ENCODE data around the gene OR7D2.
A peak's percentile ranks its signal among the peaks of the same experiment; 100 is the strongest.

The OR7D2 gene

GRCh38 chr19:9178901-9179300 is at the start of gene OR7D2:
OR7D2 (plus strand) TSS chr19:9178979; CDS start chr19:9185782, 6,803 bp downstream.
- no peak for TF ChIP-seq CTCF (conservative IDR thresholded peaks at IDR 0.05; ENCODE audit: low read length)
- no peak within 1 kb of the TSS for H3K4me3 ChIP-seq (ENCODE audit: low read length)
- no peak for DNase-seq (ENCODE audit: low read depth)

GRCh38 chr19:9130965-9131364 is 47.8 kb upstream of the OR7D2 start:
- DNase-seq (ENCODE audit: low read depth), result no peak
- H3K4me3 ChIP-seq (ENCODE audit: low read length), result no peak overlapping the region

GRCh38 chr19:9132422-9132821 is 46.4 kb upstream of the OR7D2 start:
- DNase-seq (ENCODE audit: low read depth), result no peak
- TF ChIP-seq CTCF (conservative IDR thresholded peaks at IDR 0.05; ENCODE audit: low read length), result no peak
- H3K4me3 ChIP-seq (ENCODE audit: low read length), result no peak overlapping the region

More at GRCh38 chr19:9130965-9131364, 47.8 kb upstream of the OR7D2 start:
- TF ChIP-seq CTCF (conservative IDR thresholded peaks at IDR 0.05; ENCODE audit: low read length), result no peak

GRCh38 chr19:9139609-9140158 is 39.1 kb upstream of the OR7D2 start:
- DNase-seq (ENCODE audit: low read depth), result no peak
- TF ChIP-seq CTCF (conservative IDR thresholded peaks at IDR 0.05; ENCODE audit: low read length), result no peak
- peak overlapping the region; percentile 94 for H3K4me3 ChIP-seq (ENCODE audit: low read length)

GRCh38 chr19:9140159-9140874 is 38.5 kb upstream of the OR7D2 start, which contains the start of gene ZNF317:
ZNF317 (plus strand) TSS chr19:9140397; CDS start chr19:9156017, 15,620 bp downstream.
- peak; percentile 91 for DNase-seq (ENCODE audit: low read depth)
- TF ChIP-seq CTCF (conservative IDR thresholded peaks at IDR 0.05; ENCODE audit: low read length), result no peak
- peak within 1 kb of the TSS; percentile 94 for H3K4me3 ChIP-seq (ENCODE audit: low read length)

GRCh38 chr19:9144920-9145319 is 33.9 kb upstream of the OR7D2 start:
- DNase-seq (ENCODE audit: low read depth), result peak; percentile 1

More at GRCh38 chr19:9144920-9145319, 33.9 kb upstream of the OR7D2 start:
- no peak for TF ChIP-seq CTCF (conservative IDR thresholded peaks at IDR 0.05; ENCODE audit: low read length)
- no peak overlapping the region for H3K4me3 ChIP-seq (ENCODE audit: low read length)
